Sciatic nerve (tissue), 2 donors: ENCODE data around the gene AARS2. TPM values are rescaled to one million over a fixed set of nuclear protein-coding genes. Genes with fewer than 3 reads are reported as not detected.

ENCODE experiments used
- ATAC-seq: fragments of 200-7000 bp; cut with Tn5 transposase; one replicate; pipeline ENCODE4 v1.9.1; 2020; ENCODE audit warnings: mild to moderate bottlenecking, moderate library complexity
- DNase-seq: peaks from one replicate; pipeline ENCODE4 v3.0.0-alpha.2; 2020; ENCODE audit warnings: low spot score
- intact Hi-C: fragments of 100-400 bp; cut with DNase I; formaldehyde crosslinking; loops from one replicate; pipeline ENCODE4 v1.14.2; 2022
- total RNA-seq: library from RNA; stranded (reverse); fragmentation: NEBNext Ultra II Directional; extraction: Animal tissue kit (Norgen Biotek cat#: 25700); gene quantifications from one replicate; pipeline ENCODE4 v1.2.1, GENCODE V29; 2021
- donor health status: DM: no; HTN: no; CAD: no.
- donor health status: DM: no; HTN: no; CAD: no.

The AARS2 gene
- total RNA-seq, 1 donor from 2014 or later, result 13.3 TPM

- intact Hi-C loops, result no loop called here
- no peak for DNase-seq
These were observed 28.3 kb downstream of the AARS2 start for GRCh38 chr6:44284867-44285266.

GRCh38 chr6:44284121-44284520, 29.0 kb downstream of the AARS2 start:
- intact Hi-C loops, result no loop called here
- ATAC-seq (no peak), DNase-seq (no peak)

More at GRCh38 chr6:44284867-44285266, 28.3 kb downstream of the AARS2 start:
- ATAC-seq, result no peak

GRCh38 chr6:44278774-44279697, 34.1 kb downstream of the AARS2 start:
- no peak for DNase-seq
- intact Hi-C loops, result no loop called here
- ATAC-seq, result no peak

GRCh38 chr6:44278315-44278714, 34.8 kb downstream of the AARS2 start:
- no peak for ATAC-seq
- DNase-seq, result no peak
- intact Hi-C loops, result no loop called here

- ATAC-seq, result no peak
- intact Hi-C loops, result no loop called here
- DNase-seq, result no peak
These were observed 35.4 kb downstream of the AARS2 start for GRCh38 chr6:44277763-44278162.

GRCh38 chr6:44276667-44277640, 36.2 kb downstream of the AARS2 start:
- DNase-seq, result no peak
- ATAC-seq, result no peak
- intact Hi-C loops, result no loop called here

- intact Hi-C loops, result no loop called here
- DNase-seq (no peak), ATAC-seq (no peak)
These were observed 37.1 kb downstream of the AARS2 start for GRCh38 chr6:44275749-44276648.

- DNase-seq (no peak), ATAC-seq (no peak)
- intact Hi-C loops, result no loop called here
These were observed 37.8 kb downstream of the AARS2 start for GRCh38 chr6:44275271-44275748.

GRCh38 chr6:44273617-44274016, 39.5 kb downstream of the AARS2 start:
- no peak for DNase-seq
- no peak for ATAC-seq
- intact Hi-C loops, result no loop called here

GRCh38 chr6:44272999-44273566, 40.1 kb downstream of the AARS2 start:
- DNase-seq (no peak), ATAC-seq (no peak)
- intact Hi-C loops, result no loop called here

GRCh38 chr6:44272529-44272928, 40.6 kb downstream of the AARS2 start:
- intact Hi-C loops, result no loop called here
- DNase-seq, result no peak
- ATAC-seq, result no peak

GRCh38 chr6:44271914-44272313, 41.2 kb downstream of the AARS2 start:
- intact Hi-C loops, result no loop called here
- no peak for ATAC-seq
- DNase-seq, result no peak

GRCh38 chr6:44271406-44271723, 41.8 kb downstream of the AARS2 start:
- intact Hi-C loops, result no loop called here
- no peak for DNase-seq
- no peak for ATAC-seq

GRCh38 chr6:44270526-44271405, 42.4 kb downstream of the AARS2 start:
- intact Hi-C loops, result no loop called here
- DNase-seq (no peak), ATAC-seq (no peak)

- intact Hi-C loops, result loop anchor here (5.0 kb wide), 1 partner anchor 1598 kb away; no protein-coding TSS in a partner anchor
- ATAC-seq, result no peak
These were observed 43.1 kb downstream of the AARS2 start, which contains the start of gene TMEM151B for GRCh38 chr6:44269921-44270525. TSS of gene TMEM151B (plus strand) at chr6:44270450. CDS start at chr6:44270743, 293 bp downstream.

GRCh38 chr6:44269178-44269920, 43.8 kb downstream of the AARS2 start:
- ATAC-seq, result no peak
- intact Hi-C loops, result loop anchor here (5.0 kb wide), 1 partner anchor 1597 kb away; no protein-coding TSS in a partner anchor
- DNase-seq, result no peak

More at GRCh38 chr6:44269921-44270525, 43.1 kb downstream of the AARS2 start, which contains the start of gene TMEM151B:
- no peak for DNase-seq
